Bladder microvascular endothelial cell (primary cell): Measurements from ENCODE around the gene BCOR. TPM values are rescaled to one million over a fixed set of nuclear protein-coding genes. Genes with fewer than 3 reads are reported as not detected.

Source experiments
- total RNA-seq: library from RNA; depleted of rRNA; stranded (reverse); fragments of >200 nt; gene quantifications from 2 replicates; pipeline ENCODE4 v1.2.3, GENCODE V29; 2014

The BCOR gene
- total RNA-seq, result 8.7 and 15.9 TPM in 2 replicates

GRCh38 chrX:40097504-40098263, at the start of gene BCOR:
Gene BCOR (minus strand): TSS chrX:40097958. CDS start chrX:40077929, 20,029 bp downstream.

